WTC11 (cell line): ENCODE data around the gene CEP72.

Experiments
- CREB1 ChIP-seq: sonication (generic); formaldehyde crosslinking; IDR thresholded peaks from 2 replicates; pipeline ENCODE4 v1.8.0; 2023; ENCODE audit warnings: mild to moderate bottlenecking, missing genetic modification reagents
- NFE2L1 ChIP-seq: sonication (generic); formaldehyde crosslinking; IDR thresholded peaks from 2 replicates; pipeline ENCODE4 v1.8.1; 2023; ENCODE audit warnings: missing genetic modification reagents
- TEAD4 ChIP-seq: sonication (generic); formaldehyde crosslinking; IDR thresholded peaks from 2 replicates; pipeline ENCODE4 v1.8.0; 2022; ENCODE audit warnings: mild to moderate bottlenecking, missing genetic modification reagents
- TF ChIP-seq, protein P1 (sequence below): sonication (generic); formaldehyde crosslinking; IDR thresholded peaks from 2 replicates; pipeline ENCODE4 v1.8.1; 2022; ENCODE audit warnings: low read depth, mild to moderate bottlenecking, moderate library complexity, missing genetic modification reagents, borderline replicate concordance
- TF ChIP-seq, protein P2 (sequence below): fragments of 200-600 bp; IDR thresholded peaks from 2 replicates; pipeline ENCODE4 v1.8.0; 2022; ENCODE audit warnings: antibody characterized with exemption

GRCh38 chr5:634191-634590 is 22.1 kb downstream of the CEP72 start:
- no peak for TF ChIP-seq NFE2L1 (CRISPR knock-in tag)
- TF ChIP-seq, protein P1, sequence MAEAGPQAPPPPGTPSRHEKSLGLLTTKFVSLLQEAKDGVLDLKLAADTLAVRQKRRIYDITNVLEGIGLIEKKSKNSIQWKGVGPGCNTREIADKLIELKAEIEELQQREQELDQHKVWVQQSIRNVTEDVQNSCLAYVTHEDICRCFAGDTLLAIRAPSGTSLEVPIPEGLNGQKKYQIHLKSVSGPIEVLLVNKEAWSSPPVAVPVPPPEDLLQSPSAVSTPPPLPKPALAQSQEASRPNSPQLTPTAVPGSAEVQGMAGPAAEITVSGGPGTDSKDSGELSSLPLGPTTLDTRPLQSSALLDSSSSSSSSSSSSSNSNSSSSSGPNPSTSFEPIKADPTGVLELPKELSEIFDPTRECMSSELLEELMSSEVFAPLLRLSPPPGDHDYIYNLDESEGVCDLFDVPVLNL (CRISPR knock-in tag), result no peak
- no peak for TF ChIP-seq CREB1
- no peak for TF ChIP-seq TEAD4
- TF ChIP-seq, protein P2, sequence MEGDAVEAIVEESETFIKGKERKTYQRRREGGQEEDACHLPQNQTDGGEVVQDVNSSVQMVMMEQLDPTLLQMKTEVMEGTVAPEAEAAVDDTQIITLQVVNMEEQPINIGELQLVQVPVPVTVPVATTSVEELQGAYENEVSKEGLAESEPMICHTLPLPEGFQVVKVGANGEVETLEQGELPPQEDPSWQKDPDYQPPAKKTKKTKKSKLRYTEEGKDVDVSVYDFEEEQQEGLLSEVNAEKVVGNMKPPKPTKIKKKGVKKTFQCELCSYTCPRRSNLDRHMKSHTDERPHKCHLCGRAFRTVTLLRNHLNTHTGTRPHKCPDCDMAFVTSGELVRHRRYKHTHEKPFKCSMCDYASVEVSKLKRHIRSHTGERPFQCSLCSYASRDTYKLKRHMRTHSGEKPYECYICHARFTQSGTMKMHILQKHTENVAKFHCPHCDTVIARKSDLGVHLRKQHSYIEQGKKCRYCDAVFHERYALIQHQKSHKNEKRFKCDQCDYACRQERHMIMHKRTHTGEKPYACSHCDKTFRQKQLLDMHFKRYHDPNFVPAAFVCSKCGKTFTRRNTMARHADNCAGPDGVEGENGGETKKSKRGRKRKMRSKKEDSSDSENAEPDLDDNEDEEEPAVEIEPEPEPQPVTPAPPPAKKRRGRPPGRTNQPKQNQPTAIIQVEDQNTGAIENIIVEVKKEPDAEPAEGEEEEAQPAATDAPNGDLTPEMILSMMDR, result no peak
